Suprapubic skin (tissue), 4 donors: Measurements from ENCODE around the gene SHISA9. TPM values are rescaled to one million over a fixed set of nuclear protein-coding genes. Genes with fewer than 3 reads are reported as not detected.

ENCODE experiments used
- DNase-seq, 2 donors: peaks; one replicate each; pipeline ENCODE4 v3.0.0-alpha.2; 2019; ENCODE audit warnings: low spot score in 2 of 2
- H3K27ac ChIP-seq: fragments of 200-600 bp; sonication (generic); one replicate; pipeline ENCODE4 v1.5.1; 2019
- H3K27me3 ChIP-seq: fragments of 200-600 bp; sonication (generic); one replicate; pipeline ENCODE4 v1.5.1; 2019
- H3K36me3 ChIP-seq: fragments of 200-600 bp; sonication (generic); one replicate; pipeline ENCODE4 v1.5.1; 2019
- H3K4me1 ChIP-seq: fragments of 200-600 bp; sonication (generic); one replicate; pipeline ENCODE4 v1.5.1; 2019
- H3K4me3 ChIP-seq: fragments of 200-600 bp; sonication (generic); one replicate; pipeline ENCODE4 v1.5.1; 2019; ENCODE audit warnings: mild to moderate bottlenecking
- H3K9me3 ChIP-seq: fragments of 200-600 bp; sonication (generic); one replicate; pipeline ENCODE4 v1.5.1; 2019
- EP300 ChIP-seq: sonication (generic); formaldehyde crosslinking; IDR thresholded peaks from one replicate; pipeline ENCODE4 v1.6.1; 2017; ENCODE audit warnings: antibody characterized with exemption
- POLR2A ChIP-seq, 2 donors: fragments of 450-650 bp; IDR thresholded peaks; one replicate each; pipeline ENCODE4 v1.6.1; 2017; ENCODE audit warnings: antibody characterized with exemption in 2 of 2, mild to moderate bottlenecking in 2 of 2, moderate library complexity in 2 of 2
- POLR2AphosphoS5 ChIP-seq, 3 donors: sonication (generic); formaldehyde crosslinking; IDR thresholded peaks; one replicate each; pipeline ENCODE4 v1.6.1; 2017; ENCODE audit warnings: antibody characterized with exemption in 3 of 3
- WGBS: methylation state at CpG from one replicate; pipeline ENCODE4 v1.1.5; 2018; 5-methylcytosine and 5-hydroxymethylcytosine counted together
- total RNA-seq, 4 donors: library from RNA; depleted of rRNA; stranded (reverse); fragments of >200 nt; gene quantifications; one replicate each; pipeline ENCODE4 v1.1.0, GENCODE V29; 2016
- TF ChIP-seq, protein P1 (sequence below), 2 donors: fragments of 200-600 bp in 1 of 2; fragments of 450-650 bp in 1 of 2; sonication (generic) in 1 of 2; IDR thresholded peaks; one replicate each; pipeline ENCODE4 v1.5.1; 2016 to 2019; ENCODE audit warnings: antibody characterized with exemption in 2 of 2, mild to moderate bottlenecking in 1 of 2, moderate library complexity in 1 of 2

Gene SHISA9
- total RNA-seq, 4 donors from 2014 or later: 0.26 to 1.9 (median 1.2) TPM

DNA sequence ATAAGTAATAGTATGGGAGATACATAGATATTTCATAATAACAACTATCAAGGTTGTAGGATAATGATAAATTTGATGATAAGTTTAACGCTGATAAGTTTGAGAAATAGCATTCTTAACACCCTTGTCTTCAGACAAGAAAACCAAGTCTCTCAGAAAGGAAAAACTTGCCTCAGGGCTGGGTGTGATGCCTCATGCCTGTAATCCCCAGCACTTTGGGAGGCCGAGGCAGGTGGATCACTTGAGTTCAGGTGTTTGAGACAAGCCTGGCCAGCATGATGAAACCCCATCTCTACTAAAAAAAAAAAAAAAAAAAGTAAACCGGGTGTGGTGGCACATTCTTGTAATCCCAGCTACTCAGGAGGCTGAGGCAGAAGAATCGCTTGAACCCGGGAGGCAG lies 90.7 kb downstream of the SHISA9 start:
- H3K4me3 ChIP-seq: no peak overlapping the region
- no peak overlapping the region for H3K27ac ChIP-seq
- no peaks in the 10 kb centered on the region for H3K27me3 ChIP-seq
- no peaks in the 10 kb centered on the region for H3K9me3 ChIP-seq
- 58% methylated on average over 5 of the region's 5 CpGs for WGBS
- no peaks in the 10 kb centered on the region for H3K4me1 ChIP-seq
- no peak for DNase-seq
- TF ChIP-seq, protein P1, sequence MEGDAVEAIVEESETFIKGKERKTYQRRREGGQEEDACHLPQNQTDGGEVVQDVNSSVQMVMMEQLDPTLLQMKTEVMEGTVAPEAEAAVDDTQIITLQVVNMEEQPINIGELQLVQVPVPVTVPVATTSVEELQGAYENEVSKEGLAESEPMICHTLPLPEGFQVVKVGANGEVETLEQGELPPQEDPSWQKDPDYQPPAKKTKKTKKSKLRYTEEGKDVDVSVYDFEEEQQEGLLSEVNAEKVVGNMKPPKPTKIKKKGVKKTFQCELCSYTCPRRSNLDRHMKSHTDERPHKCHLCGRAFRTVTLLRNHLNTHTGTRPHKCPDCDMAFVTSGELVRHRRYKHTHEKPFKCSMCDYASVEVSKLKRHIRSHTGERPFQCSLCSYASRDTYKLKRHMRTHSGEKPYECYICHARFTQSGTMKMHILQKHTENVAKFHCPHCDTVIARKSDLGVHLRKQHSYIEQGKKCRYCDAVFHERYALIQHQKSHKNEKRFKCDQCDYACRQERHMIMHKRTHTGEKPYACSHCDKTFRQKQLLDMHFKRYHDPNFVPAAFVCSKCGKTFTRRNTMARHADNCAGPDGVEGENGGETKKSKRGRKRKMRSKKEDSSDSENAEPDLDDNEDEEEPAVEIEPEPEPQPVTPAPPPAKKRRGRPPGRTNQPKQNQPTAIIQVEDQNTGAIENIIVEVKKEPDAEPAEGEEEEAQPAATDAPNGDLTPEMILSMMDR (IDR thresholded peaks at IDR 0.05): no peak
- no peak for TF ChIP-seq POLR2AphosphoS5 (IDR thresholded peaks at IDR 0.05)
- TF ChIP-seq EP300: no peak
- TF ChIP-seq POLR2A (IDR thresholded peaks at IDR 0.05): no peak
- no peaks in the 10 kb centered on the region for H3K36me3 ChIP-seq

DNA sequence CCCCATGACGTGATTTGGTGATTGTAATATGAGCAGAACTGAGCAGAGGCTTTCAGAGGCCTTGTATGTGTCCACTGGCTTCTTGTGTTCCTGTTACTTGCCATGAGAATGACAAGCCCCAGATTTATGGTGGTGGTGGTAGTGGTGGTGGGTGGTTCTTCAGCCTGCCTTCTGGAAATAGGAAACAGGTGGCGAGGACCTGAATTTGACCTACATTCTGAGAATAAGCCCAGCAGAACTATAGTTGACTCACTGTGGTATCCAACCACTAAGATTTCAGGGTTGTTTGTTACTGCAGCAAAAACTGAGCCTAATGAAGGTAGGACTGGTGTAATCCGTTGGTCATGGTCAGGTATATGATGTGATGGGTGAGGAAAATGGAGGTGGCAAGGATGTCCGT lies 93.0 kb downstream of the SHISA9 start:
- 71% methylated on average over 4 of the region's 4 CpGs for WGBS
- no peak for DNase-seq
- H3K27me3 ChIP-seq: no peaks in the 10 kb centered on the region
- no peaks in the 10 kb centered on the region for H3K4me1 ChIP-seq
- H3K36me3 ChIP-seq: no peaks in the 10 kb centered on the region
- H3K27ac ChIP-seq: no peak overlapping the region
- H3K9me3 ChIP-seq: no peaks in the 10 kb centered on the region
- TF ChIP-seq, protein P1 (IDR thresholded peaks at IDR 0.05): no peak
- no peak for TF ChIP-seq POLR2AphosphoS5 (IDR thresholded peaks at IDR 0.05)
- no peak for TF ChIP-seq POLR2A (IDR thresholded peaks at IDR 0.05)
- TF ChIP-seq EP300: no peak
- H3K4me3 ChIP-seq: no peak overlapping the region

DNA sequence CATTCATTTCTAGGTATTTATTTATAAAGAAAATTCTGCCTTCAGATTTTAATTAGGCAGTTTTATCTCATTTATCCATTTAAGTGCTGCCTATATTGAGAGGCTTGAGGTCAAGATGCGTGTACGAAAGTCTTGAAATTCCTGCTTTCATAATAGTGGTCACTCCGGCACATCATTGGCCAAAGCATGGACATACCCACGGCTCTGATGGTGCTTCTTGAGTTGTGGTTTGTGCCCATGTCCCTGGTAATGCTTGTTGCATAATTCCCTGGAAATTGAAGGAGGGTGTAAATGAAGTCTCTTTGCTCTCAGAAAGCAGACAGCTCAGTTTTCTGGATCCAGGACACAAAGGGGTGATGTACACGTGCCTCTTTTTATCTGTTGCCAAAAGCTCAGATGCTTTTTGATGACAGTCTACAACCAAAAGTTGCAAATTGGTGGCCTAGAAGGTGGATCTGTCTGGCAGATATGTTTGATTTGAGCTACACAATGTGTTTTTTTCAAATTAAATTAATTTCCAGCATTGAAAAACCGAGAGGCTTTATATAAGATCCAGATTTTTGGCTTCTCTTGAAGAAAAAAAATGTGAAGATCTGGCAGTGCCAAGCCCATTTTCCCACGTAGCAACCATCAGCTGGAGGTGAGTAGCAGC lies 94.4 kb downstream of the SHISA9 start:
- Histone ChIP-seq H3K27me3 (no peaks in the 10 kb centered on the region), H3K27ac (no peak overlapping the region), H3K4me3 (no peak overlapping the region), H3K36me3 (no peaks in the 10 kb centered on the region), H3K4me1 (no peaks in the 10 kb centered on the region), H3K9me3 (no peaks in the 10 kb centered on the region)
- TF ChIP-seq POLR2AphosphoS5 (IDR thresholded peaks at IDR 0.05): no peak
- TF ChIP-seq, protein P1 (IDR thresholded peaks at IDR 0.05): no peak
- TF ChIP-seq EP300: no peak
- no peak for TF ChIP-seq POLR2A (IDR thresholded peaks at IDR 0.05)
- WGBS: 62% methylated on average over 7 of the region's 7 CpGs
- no peak for DNase-seq

DNA sequence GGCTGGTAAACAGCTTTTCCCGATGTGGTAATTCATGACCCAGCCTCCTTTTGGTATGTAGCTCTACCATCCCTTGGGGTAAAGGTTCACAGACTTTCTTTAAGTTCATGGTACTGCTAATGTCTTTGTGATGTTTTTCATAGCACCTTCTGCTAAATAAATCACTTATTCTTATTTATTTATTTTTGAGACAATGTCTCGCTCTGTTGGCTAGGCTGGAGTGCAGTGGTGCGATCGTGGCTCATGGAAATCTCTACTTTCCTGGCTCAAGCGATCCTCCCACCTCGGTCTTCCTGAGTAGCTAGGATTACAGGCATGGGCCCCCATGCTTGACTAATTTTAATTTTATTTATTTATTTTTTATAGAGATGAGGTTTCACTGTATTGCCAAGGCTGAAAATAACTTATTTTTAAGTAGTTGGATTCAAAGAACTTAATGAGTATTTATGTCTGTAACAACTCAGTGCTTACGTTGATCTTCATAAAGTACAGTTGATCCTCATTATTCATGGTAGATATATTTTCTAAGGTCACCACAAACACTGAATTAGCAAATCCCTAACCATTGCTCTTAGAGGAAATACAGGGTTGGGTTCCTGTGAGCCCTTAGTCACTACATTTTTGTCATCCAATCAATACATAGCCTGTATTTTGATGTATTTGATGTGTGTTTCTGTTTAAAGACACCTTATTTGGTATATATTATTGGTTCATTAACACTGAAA lies 97.1 kb downstream of the SHISA9 start:
- no peak for TF ChIP-seq POLR2A (IDR thresholded peaks at IDR 0.05)
- TF ChIP-seq, protein P1 (IDR thresholded peaks at IDR 0.05): no peak
- no peak for TF ChIP-seq POLR2AphosphoS5 (IDR thresholded peaks at IDR 0.05)
- TF ChIP-seq EP300: no peak
- H3K27ac ChIP-seq: no peak overlapping the region
- no peaks in the 10 kb centered on the region for H3K4me1 ChIP-seq
- DNase-seq: no peak
- H3K27me3 ChIP-seq: no peaks in the 10 kb centered on the region
- no peaks in the 10 kb centered on the region for H3K36me3 ChIP-seq
- no peaks in the 10 kb centered on the region for H3K9me3 ChIP-seq
- H3K4me3 ChIP-seq: no peak overlapping the region
- WGBS: 88% methylated on average over 7 of the region's 7 CpGs

DNA sequence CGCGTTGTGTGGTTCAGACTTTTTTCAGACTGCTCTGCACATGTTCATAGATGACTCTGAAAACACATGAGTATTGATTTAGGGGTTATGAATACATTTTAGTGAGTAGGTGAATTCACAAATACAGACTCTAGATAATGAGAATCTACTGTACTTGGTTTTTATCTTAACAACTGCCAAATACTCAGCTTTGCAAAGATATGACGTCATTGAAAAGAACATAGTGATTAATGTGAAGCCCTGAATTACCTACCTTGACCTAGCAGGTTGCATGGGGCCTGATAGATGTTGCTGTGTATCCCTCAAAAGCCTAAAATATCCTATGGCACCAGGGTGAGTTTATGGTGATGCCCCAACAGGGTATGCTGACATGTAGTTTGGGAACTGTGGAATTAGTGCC lies 98.0 kb downstream of the SHISA9 start:
- Histone ChIP-seq H3K27me3 (no peaks in the 10 kb centered on the region), H3K4me1 (no peaks in the 10 kb centered on the region), H3K36me3 (no peaks in the 10 kb centered on the region), H3K9me3 (no peaks in the 10 kb centered on the region), H3K27ac (no peak overlapping the region), H3K4me3 (no peak overlapping the region)
- 86% methylated on average over 3 of the region's 3 CpGs for WGBS
- TF ChIP-seq EP300 (no peak), POLR2A (IDR thresholded peaks at IDR 0.05) (no peak), POLR2AphosphoS5 (IDR thresholded peaks at IDR 0.05) (no peak)
- TF ChIP-seq, protein P1 (IDR thresholded peaks at IDR 0.05): no peak
- DNase-seq: no peak
